Measurements from ENCODE around the gene MRC1.

DNA sequence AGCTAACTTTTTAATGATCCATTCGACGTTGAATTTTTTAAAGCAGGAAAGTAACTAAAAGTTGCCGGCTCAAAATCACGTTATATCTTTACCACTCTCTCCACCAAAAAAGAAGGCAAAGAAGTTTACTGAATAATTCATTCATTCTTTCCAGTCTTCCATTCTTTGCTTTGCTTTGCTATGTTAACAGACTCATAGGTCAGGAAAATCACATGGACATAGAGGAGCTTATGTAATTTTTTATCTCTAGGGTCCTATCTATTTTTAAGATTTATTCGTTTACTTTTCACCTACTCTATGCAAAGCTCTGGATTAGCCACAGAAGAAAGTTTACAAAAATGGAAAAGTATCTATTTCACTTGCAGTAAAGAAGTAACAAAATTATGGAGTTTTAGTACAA, 52.6 kb downstream of the MRC1 start:
- TF ChIP-seq, protein P1, sequence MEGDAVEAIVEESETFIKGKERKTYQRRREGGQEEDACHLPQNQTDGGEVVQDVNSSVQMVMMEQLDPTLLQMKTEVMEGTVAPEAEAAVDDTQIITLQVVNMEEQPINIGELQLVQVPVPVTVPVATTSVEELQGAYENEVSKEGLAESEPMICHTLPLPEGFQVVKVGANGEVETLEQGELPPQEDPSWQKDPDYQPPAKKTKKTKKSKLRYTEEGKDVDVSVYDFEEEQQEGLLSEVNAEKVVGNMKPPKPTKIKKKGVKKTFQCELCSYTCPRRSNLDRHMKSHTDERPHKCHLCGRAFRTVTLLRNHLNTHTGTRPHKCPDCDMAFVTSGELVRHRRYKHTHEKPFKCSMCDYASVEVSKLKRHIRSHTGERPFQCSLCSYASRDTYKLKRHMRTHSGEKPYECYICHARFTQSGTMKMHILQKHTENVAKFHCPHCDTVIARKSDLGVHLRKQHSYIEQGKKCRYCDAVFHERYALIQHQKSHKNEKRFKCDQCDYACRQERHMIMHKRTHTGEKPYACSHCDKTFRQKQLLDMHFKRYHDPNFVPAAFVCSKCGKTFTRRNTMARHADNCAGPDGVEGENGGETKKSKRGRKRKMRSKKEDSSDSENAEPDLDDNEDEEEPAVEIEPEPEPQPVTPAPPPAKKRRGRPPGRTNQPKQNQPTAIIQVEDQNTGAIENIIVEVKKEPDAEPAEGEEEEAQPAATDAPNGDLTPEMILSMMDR (IDR thresholded peaks at IDR 0.05) = no peak
- TF ChIP-seq POLR2A (IDR thresholded peaks at IDR 0.05) = no peak

Measured in testis (tissue), 2 donors.